ENCODE results near the gene ULK1. TPM values are rescaled to one million over a fixed set of nuclear protein-coding genes. Genes with fewer than 3 reads are reported as not detected.

ULK1 gene
- total RNA-seq, 2 experiments from 2014 or later, result 85.0 to 91.6 TPM

GRCh38 chr12:131910302-131911027 lies 16.0 kb downstream of the ULK1 start:
- Histone ChIP-seq H3K36me3 (ENCODE audit: insufficient read depth, low read length) (peaks cover 57% of the 10 kb centered on the region), H3K27me3 (ENCODE audit: control insufficient read depth in 1 of 2, insufficient read depth in 2 of 2, low read length in 2 of 2) (no peaks in the 10 kb centered on the region), H3K4me1 (ENCODE audit: insufficient read depth, low read length) (peaks cover 3% of the 10 kb centered on the region), H3K4me3 (ENCODE audit: low read length) (no peak overlapping the region), H3K9me3 (ENCODE audit: control insufficient read depth in 1 of 2, insufficient read depth in 1 of 2, low read length in 2 of 2) (no peaks in the 10 kb centered on the region), H3K27ac (ENCODE audit: low read depth in 1 of 2, low read length in 2 of 2) (no peak overlapping the region)
- Mint-ChIP-seq H3K9me3 (no peaks in the 10 kb centered on the region), H3K27ac (no peak overlapping the region), H3K27me3 (no peaks in the 10 kb centered on the region), H3K36me3 (ENCODE audit: low read depth) (peaks cover 28% of the 10 kb centered on the region), H3K4me1 (ENCODE audit: low read depth) (no peaks in the 10 kb centered on the region), H3K4me3 (no peak overlapping the region)
- CTCF ChIA-PET, result no interaction called here
- POLR2A ChIA-PET, result no interaction called here
- no peak for TF ChIP-seq CTCF (IDR thresholded peaks at IDR 0.05)
- ATAC-seq (ENCODE audit: poor library complexity) (no peak), DNase-seq (no peak)
- intact Hi-C loops (cut with DNase I, micrococcal nuclease), result no loop called here

- Histone ChIP-seq H3K36me3 (ENCODE audit: insufficient read depth, low read length) (peaks cover 60% of the 10 kb centered on the region), H3K4me3 (ENCODE audit: low read length) (no peak overlapping the region), H3K4me1 (ENCODE audit: insufficient read depth, low read length) (no peaks in the 10 kb centered on the region), H3K27me3 (ENCODE audit: control insufficient read depth in 1 of 2, insufficient read depth in 2 of 2, low read length in 2 of 2) (no peaks in the 10 kb centered on the region), H3K27ac (ENCODE audit: low read depth in 1 of 2, low read length in 2 of 2) (no peak overlapping the region), H3K9me3 (ENCODE audit: control insufficient read depth in 1 of 2, insufficient read depth in 1 of 2, low read length in 2 of 2) (no peaks in the 10 kb centered on the region)
- ATAC-seq (ENCODE audit: poor library complexity) (no peak), DNase-seq (no peak)
- Mint-ChIP-seq H3K9me3 (no peaks in the 10 kb centered on the region), H3K27me3 (no peaks in the 10 kb centered on the region), H3K4me3 (no peak overlapping the region), H3K36me3 (ENCODE audit: low read depth) (peaks cover 28% of the 10 kb centered on the region), H3K4me1 (ENCODE audit: low read depth) (no peaks in the 10 kb centered on the region), H3K27ac (no peak overlapping the region)
- ChIA-PET POLR2A (no interaction called here), CTCF (no interaction called here)
- intact Hi-C loops (cut with DNase I, micrococcal nuclease), result no loop called here
- TF ChIP-seq CTCF (IDR thresholded peaks at IDR 0.05), result no peak
Observed at GRCh38 chr12:131911028-131911650, 16.7 kb downstream of the ULK1 start.

GRCh38 chr12:131911851-131912477 lies 17.5 kb downstream of the ULK1 start:
- POLR2A ChIA-PET, result no interaction called here
- Histone ChIP-seq H3K27me3 (ENCODE audit: control insufficient read depth in 1 of 2, insufficient read depth in 2 of 2, low read length in 2 of 2) (no peaks in the 10 kb centered on the region), H3K4me1 (ENCODE audit: insufficient read depth, low read length) (no peaks in the 10 kb centered on the region), H3K36me3 (ENCODE audit: insufficient read depth, low read length) (peaks cover 65% of the 10 kb centered on the region), H3K27ac (ENCODE audit: low read depth in 1 of 2, low read length in 2 of 2) (no peak overlapping the region), H3K9me3 (ENCODE audit: control insufficient read depth in 1 of 2, insufficient read depth in 1 of 2, low read length in 2 of 2) (no peaks in the 10 kb centered on the region), H3K4me3 (ENCODE audit: low read length) (no peak overlapping the region)
- no peak for TF ChIP-seq CTCF (IDR thresholded peaks at IDR 0.05)
- no peak overlapping the region for H3K4me3 Mint-ChIP-seq
- intact Hi-C loops (cut with DNase I, micrococcal nuclease), result no loop called here
- H3K27me3 Mint-ChIP-seq, result no peaks in the 10 kb centered on the region
- DNase-seq (no peak), ATAC-seq (ENCODE audit: poor library complexity) (no peak)
- H3K4me1 Mint-ChIP-seq (ENCODE audit: low read depth), result no peaks in the 10 kb centered on the region
- H3K27ac Mint-ChIP-seq, result no peak overlapping the region
- peaks cover 28% of the 10 kb centered on the region for H3K36me3 Mint-ChIP-seq (ENCODE audit: low read depth)
- CTCF ChIA-PET, result no interaction called here
- H3K9me3 Mint-ChIP-seq, result no peaks in the 10 kb centered on the region
